HEK293T (cell line): ENCODE data around the gene FAIM.
"Not testable (repeated sequence)": the region's sequence is repeated elsewhere in the genome, so short reads cannot be mapped to it uniquely, and the experiment has no call there.

Experiments used
- CTCF ChIA-PET: fragments of 350-600 bp; formaldehyde crosslinking; extraction: SDS; loops from one replicate; lab custom pipeline; 2021; ENCODE audit warnings: antibody characterized with exemption, inconsistent platforms; lab: Yijun Ruan, JAX
- POLR2A ChIA-PET: fragments of 350-600 bp; formaldehyde crosslinking; extraction: SDS; loops from one replicate; lab custom pipeline; 2020; ENCODE audit warnings: antibody characterized with exemption, inconsistent platforms; lab: Yijun Ruan, JAX
- DNase-seq: peaks from one replicate; pipeline ENCODE4 v3.0.0; 2012; ENCODE audit warnings: mixed read lengths; ENCODE audit errors: extremely low spot score
- ARNT ChIP-seq: fragments of 450-650 bp; IDR thresholded peaks from 2 replicates; pipeline ENCODE4 v1.6.1; 2017; ENCODE audit warnings: mild to moderate bottlenecking
- BHLHE40 ChIP-seq: fragments of 450-650 bp; IDR thresholded peaks from 2 replicates; pipeline ENCODE4 v1.6.1; 2016; ENCODE audit warnings: mild to moderate bottlenecking, moderate library complexity, borderline replicate concordance
- CTBP1 ChIP-seq: fragments of 450-650 bp; IDR thresholded peaks from 2 replicates; pipeline ENCODE4 v1.6.1; 2016; ENCODE audit warnings: borderline replicate concordance
- ELF4 ChIP-seq: fragments of 450-650 bp; IDR thresholded peaks from 2 replicates; pipeline ENCODE4 v1.6.1; 2017; ENCODE audit warnings: antibody characterized with exemption
- FOXA1 ChIP-seq: fragments of 450-650 bp; IDR thresholded peaks from 2 replicates; pipeline ENCODE4 v1.6.1; 2016; ENCODE audit warnings: mild to moderate bottlenecking
- FOXK2 ChIP-seq: fragments of 450-650 bp; IDR thresholded peaks from 2 replicates; pipeline ENCODE4 v1.6.1; 2016; ENCODE audit warnings: mild to moderate bottlenecking
- FOXM1 ChIP-seq: fragments of 450-650 bp; IDR thresholded peaks from 2 replicates; pipeline ENCODE4 v1.6.1; 2017; ENCODE audit warnings: mild to moderate bottlenecking, borderline replicate concordance
- HDGF ChIP-seq: fragments of 450-650 bp; IDR thresholded peaks from 2 replicates; pipeline ENCODE4 v1.6.1; 2017; ENCODE audit warnings: antibody characterized with exemption, borderline replicate concordance
- L3MBTL2 ChIP-seq: fragments of 450-650 bp; conservative IDR thresholded peaks from 2 replicates; pipeline ENCODE4 v1.6.1; 2016; ENCODE audit warnings: mild to moderate bottlenecking
- LEF1 ChIP-seq: fragments of 450-650 bp; IDR thresholded peaks from 2 replicates; pipeline ENCODE4 v1.6.1; 2017; ENCODE audit warnings: mild to moderate bottlenecking, borderline replicate concordance
- NFRKB ChIP-seq: fragments of 450-650 bp; IDR thresholded peaks from 2 replicates; pipeline ENCODE4 v1.6.1; 2016; ENCODE audit warnings: mild to moderate bottlenecking, moderate library complexity
- SP1 ChIP-seq: fragments of 450-650 bp; IDR thresholded peaks from 2 replicates; pipeline ENCODE4 v1.6.1; 2017
- SUZ12 ChIP-seq: fragments of 450-650 bp; IDR thresholded peaks from 2 replicates; pipeline ENCODE4 v1.6.1; 2016; ENCODE audit warnings: mild to moderate bottlenecking
- TARDBP ChIP-seq: fragments of 450-650 bp; IDR thresholded peaks from 2 replicates; pipeline ENCODE4 v1.6.1; 2016
- ZNF384 ChIP-seq: fragments of 450-650 bp; IDR thresholded peaks from 2 replicates; pipeline ENCODE4 v1.6.1; 2016
- TF ChIP-seq, protein P1 (sequence below): fragments of 450-650 bp; IDR thresholded peaks from 2 replicates; pipeline ENCODE4 v1.6.1; 2016

FAIM gene

DNA sequence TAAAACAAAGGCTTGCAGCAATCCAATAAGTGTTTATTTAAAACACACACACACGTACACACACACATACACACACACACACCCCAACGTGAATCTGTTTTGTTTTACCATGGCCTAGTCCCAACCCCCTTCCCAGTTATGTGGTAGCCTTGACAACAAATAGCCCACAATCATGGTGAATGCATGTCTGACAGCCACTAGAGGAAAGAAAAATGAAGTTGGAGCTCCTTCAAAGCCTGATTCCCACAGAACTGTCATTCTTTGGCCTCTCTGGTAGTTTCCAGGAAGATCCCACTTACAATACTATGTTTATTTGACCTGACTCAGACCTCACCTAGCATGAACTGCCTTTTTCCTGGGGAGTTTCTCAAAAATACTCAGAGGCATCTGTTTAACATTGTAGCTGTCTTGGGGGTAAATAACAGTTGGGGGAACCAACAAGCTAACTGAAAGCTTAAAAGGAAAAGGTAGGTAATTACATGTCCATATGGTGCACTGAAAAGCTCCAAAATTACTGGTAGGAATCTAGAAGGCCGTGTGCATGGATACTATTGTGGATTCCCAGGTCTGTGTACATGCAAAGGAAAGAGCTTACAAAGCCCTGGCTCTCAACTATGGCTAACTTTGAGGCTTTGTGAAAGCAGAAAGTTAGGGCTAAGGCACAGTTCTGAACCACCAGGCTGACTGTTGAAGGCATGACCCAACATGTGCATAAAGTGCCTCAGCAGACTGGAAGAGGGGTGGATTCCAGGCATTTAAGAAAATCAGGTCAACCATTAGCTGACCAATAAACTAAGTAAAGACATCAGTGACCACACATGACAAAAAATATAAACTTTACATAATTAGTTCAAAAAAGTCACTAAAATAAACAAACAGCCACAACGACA, 65.3 kb downstream of the FAIM start:
- DNase-seq: no peak
- no peak for TF ChIP-seq BHLHE40
- POLR2A ChIA-PET: no interaction called here
- CTCF ChIA-PET: no interaction called here

DNA sequence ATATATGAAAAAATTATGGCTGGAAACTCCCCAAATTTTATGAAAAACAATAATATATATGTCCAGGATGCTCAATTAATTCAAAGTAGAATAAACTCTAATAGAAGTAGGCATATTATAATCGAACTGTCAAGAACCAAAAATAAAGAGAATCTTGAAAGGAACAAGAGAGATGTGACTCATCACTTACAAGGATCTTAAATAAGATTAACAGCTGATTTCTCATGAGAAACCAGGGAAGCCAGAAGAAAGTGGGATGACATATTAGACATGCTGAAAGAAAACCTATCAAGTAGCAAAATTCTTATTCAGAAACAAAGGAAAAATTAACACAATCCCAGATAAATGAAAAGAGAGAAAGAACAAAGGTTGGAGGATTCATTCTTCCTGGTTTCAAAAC, 66.8 kb downstream of the FAIM start:
- no peak for DNase-seq
- no peak for TF ChIP-seq NFRKB
- no peak for TF ChIP-seq ELF4
- TF ChIP-seq HDGF: no peak
- TF ChIP-seq FOXM1: no peak
- TF ChIP-seq FOXA1: no peak
- no peak for TF ChIP-seq CTBP1
- no peak for TF ChIP-seq FOXK2
- TF ChIP-seq BHLHE40: no peak
- TF ChIP-seq SP1: no peak
- ChIA-PET POLR2A (no interaction called here), CTCF (no interaction called here)

DNA sequence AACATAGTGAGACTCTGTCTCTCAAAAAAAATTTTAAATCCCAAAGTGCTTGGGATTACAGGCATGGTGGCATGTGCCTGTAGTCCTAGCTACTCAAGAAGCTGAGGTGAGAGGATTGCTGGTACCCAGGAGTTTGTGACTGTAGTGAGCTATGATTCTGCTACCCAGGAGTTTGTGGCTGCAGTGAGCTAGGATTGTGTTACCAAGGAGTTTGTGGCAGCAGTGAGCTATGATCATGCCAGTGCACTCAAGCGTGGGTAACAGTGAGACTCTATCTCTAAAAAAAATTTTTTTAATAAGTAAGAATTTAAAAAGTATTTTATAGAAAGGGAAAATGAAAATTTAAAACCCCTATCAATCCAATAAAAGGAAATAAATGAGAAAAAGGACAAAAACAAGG, 69.5 kb downstream of the FAIM start:
- CTCF ChIA-PET: interaction anchor here (1.4 kb wide), 1 partner anchor 238 kb away, joined by 5 read pairs; no protein-coding TSS in a partner anchor

DNA sequence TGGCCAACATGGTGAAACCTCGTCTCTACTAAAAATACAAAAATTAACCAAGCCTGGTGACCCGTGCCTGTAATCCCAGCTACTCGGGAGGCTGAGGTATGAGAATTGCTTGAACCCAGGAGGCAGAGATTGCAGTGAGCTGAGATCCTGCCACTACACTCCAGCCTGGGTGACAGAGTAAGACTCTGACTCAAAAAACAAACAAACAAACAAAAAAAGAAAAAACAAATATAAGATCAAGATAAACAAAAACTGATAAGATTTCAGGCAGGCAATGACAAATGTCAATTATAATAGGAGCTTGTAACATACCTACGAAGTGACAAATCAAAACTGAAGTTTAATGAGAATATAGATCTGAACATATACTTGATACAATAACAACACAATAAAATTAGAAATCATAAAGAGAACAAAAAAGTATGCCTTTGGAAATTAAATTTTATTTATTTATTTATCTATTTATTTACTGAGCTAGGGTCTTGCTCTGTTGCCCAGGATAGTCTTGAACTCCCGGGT, 70.4 kb downstream of the FAIM start:
- ChIA-PET CTCF (interaction anchor here (1.4 kb wide), 1 partner anchor 237 kb away, joined by 5 read pairs; no protein-coding TSS in a partner anchor), POLR2A (interaction anchor here (1.3 kb wide), 1 partner anchor 71 kb away, joined by 3 read pairs; the partner anchor contains the start of gene FAIM)

More for the DNA sequence above, 69.5 kb downstream of the FAIM start:
- no peak for TF ChIP-seq FOXA1
- DNase-seq: no peak
- POLR2A ChIA-PET: interaction anchor here (1.3 kb wide), 1 partner anchor 70 kb away, joined by 3 read pairs; the partner anchor contains the start of gene FAIM

DNA sequence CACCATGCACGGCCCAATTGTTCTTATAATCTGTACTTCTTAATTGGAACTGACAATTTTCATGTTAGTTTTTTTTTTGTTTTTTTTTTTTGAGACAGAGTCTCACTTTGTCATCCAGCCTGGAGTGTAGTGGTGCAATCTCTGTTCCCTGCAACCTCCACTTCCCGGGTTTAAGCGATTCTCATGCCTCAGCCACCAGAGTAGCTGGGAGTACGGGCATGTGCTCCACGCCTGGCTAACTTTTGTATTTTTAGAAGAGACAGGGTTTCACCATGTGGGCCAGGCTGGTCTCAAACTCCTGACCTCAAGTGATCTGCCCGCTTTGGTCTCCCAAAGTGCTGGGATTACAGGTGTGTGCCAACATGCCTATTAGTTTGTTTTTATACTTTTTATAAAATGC, 72.4 kb downstream of the FAIM start:
- DNase-seq, CTCF ChIA-PET: not testable (repeated sequence)
- POLR2A ChIA-PET: interaction anchor here (0.7 kb wide), 1 partner anchor 1355 kb away, joined by 3 read pairs; no protein-coding TSS in a partner anchor

More for the DNA sequence above, 70.4 kb downstream of the FAIM start:
- no peak for DNase-seq
- no peak for TF ChIP-seq FOXK2
- no peak for TF ChIP-seq LEF1
- no peak for TF ChIP-seq L3MBTL2
- no peak for TF ChIP-seq ZNF384
- no peak for TF ChIP-seq CTBP1
- TF ChIP-seq FOXM1: no peak
- no peak for TF ChIP-seq BHLHE40
- no peak for TF ChIP-seq FOXA1
- no peak for TF ChIP-seq TARDBP
- TF ChIP-seq NFRKB: no peak
- no peak for TF ChIP-seq SP1
- no peak for TF ChIP-seq ARNT
- no peak for TF ChIP-seq ELF4
- TF ChIP-seq HDGF: no peak
- TF ChIP-seq, protein P1, sequence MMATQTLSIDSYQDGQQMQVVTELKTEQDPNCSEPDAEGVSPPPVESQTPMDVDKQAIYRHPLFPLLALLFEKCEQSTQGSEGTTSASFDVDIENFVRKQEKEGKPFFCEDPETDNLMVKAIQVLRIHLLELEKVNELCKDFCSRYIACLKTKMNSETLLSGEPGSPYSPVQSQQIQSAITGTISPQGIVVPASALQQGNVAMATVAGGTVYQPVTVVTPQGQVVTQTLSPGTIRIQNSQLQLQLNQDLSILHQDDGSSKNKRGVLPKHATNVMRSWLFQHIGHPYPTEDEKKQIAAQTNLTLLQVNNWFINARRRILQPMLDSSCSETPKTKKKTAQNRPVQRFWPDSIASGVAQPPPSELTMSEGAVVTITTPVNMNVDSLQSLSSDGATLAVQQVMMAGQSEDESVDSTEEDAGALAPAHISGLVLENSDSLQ: no peak
- no peak for TF ChIP-seq SUZ12

DNA sequence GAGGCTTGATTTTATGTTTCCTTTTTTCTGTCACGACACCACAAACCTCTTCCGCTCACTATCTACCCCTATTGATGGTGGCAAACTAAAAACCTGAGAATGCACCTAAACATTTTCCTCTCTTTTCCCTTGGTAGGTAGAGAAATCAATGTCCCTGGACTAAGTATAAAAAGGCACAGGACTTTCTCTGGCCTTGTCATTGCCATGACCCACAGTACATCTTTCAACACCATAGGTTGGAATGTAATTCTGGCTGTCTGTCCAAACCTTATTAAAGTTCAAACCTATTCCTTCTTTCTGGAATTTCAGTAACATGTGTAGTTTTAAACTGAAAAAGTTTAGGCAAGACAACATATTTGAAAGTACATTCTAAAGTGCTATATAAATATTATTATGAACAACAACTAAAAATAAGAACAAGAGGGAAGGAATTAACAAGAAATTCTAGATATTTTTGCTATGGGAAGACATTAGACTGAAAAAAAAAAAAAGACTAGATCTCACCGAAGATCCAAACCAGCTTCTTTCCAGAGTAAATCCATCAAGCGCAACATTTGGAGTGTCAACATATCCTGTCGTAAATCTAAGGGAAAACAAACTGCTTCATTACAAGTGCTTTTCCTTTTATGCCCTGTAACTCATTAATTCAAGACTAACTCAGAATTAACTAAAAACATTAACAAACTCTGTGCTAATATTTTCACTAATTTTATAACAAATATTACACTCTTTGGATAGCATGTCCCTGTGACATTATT, 73.1 kb downstream of the FAIM start:
- CTCF ChIA-PET: no interaction called here
- POLR2A ChIA-PET: no interaction called here
- no peak for DNase-seq
- no peak for TF ChIP-seq BHLHE40
- no peak for TF ChIP-seq ZNF384
- no peak for TF ChIP-seq SUZ12
- no peak for TF ChIP-seq FOXK2
- no peak for TF ChIP-seq NFRKB
- TF ChIP-seq FOXA1: no peak
- TF ChIP-seq LEF1: no peak
- no peak for TF ChIP-seq SP1
- TF ChIP-seq, protein P1: no peak
- TF ChIP-seq HDGF: no peak

DNA sequence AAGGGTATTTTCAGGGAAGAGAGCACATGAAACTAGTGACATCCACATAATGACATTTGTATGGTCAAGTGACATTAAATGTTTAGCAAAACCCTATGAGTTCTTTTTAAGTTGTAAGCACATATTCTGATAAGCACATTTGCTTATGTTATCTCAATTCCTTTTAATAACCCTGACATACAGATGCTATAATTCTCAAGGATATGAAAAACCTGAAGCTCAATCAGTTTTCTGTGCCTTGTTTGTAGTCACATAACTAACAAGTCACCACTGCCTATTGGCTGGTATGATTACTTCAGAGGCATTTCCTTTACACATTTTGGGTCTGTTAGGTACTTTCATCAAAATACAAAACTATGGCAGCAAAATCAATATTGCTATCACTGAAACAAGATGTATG, 74.1 kb downstream of the FAIM start:
- ChIA-PET CTCF (interaction anchor here (1.0 kb wide), 1 partner anchor 233 kb away, joined by 3 read pairs; no protein-coding TSS in a partner anchor), POLR2A (no interaction called here)
- no peak for DNase-seq
- no peak for TF ChIP-seq ARNT
- TF ChIP-seq HDGF: no peak
- TF ChIP-seq ELF4: no peak
- no peak for TF ChIP-seq FOXA1
- no peak for TF ChIP-seq SP1
- no peak for TF ChIP-seq FOXK2
- TF ChIP-seq TARDBP: no peak
- TF ChIP-seq LEF1: no peak
- TF ChIP-seq BHLHE40: no peak
- TF ChIP-seq NFRKB: no peak
- TF ChIP-seq, protein P1: no peak
- TF ChIP-seq SUZ12: no peak
- no peak for TF ChIP-seq ZNF384
- TF ChIP-seq L3MBTL2: no peak
- TF ChIP-seq CTBP1: no peak
